ENCODE results near the gene SLFN14. TPM values are rescaled to one million over a fixed set of nuclear protein-coding genes. Genes with fewer than 3 reads are reported as not detected.

The SLFN14 gene
- total RNA-seq, result not detected in 2 replicates

DNA sequence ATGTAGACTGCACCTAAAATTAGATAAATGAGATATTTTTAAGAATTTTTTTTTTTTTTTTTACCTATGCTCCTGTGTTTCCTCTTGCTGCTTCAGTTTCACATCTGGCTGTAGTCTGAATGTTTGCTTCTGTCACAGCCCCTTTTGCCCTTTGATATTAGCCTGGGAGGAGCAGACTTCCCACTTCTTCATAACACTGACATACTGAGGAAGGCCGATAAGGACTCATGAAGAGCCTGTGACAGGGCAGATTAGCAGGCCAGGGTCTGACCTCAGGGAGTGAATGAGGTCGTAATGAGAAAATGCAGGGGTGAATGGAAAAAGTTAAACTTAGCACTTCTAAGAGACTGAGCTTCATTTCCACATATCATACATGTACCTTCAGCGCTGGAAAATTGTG, at the start of gene SLFN14:
Gene SLFN14, minus strand, starts transcription at position 117 of the 400 bp plus-strand sequence. CDS start 2,757 bp downstream, outside the sequence.

DNA sequence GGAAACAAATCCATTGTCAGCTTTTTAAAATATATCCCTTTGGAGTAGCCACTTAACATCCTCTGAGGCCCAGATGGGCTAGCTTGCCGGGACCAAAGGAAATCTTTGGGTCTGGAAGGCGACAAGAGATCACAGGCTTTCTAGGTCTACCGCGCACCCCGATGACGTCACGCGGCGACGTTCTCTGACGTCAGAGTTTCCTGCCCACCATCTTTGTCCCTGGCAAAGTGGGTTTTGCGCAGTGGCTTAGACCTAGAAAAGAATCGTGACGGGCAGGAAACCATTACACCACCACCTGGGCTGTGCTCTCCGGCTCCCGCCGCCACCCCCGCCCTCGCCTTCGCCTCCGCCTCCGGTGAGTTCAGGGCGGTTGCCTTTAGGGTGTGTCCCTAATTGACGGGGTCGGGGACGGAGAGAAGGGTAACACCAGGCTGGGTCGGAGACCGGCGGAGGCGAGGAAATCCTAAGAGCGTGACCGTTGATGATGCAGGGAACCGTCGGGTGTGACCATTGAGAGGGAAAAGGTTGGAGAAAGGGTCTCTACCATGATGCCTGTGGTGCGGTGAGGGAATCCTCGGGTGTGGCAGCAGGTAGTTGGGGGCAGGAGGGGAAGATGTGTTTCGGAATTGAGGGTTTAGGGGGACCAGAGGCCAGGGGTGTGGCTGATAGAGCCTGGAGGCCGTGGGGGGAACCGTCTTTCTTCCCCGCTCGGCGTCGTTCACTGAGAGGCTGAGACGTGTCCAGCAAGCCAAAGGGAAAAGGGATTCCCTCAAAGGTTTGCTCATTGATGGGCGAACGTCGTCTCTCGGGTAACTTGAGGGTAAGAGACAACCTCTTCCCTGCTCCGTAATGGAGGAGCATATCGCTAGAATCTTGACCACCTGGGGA, 26.7 kb upstream of the SLFN14 start, which contains the start of gene AP2B1:
Gene AP2B1, plus strand, starts transcription at position 249 of the 888 bp plus-strand sequence. CDS start 6,709 bp downstream, outside the sequence.

DNA sequence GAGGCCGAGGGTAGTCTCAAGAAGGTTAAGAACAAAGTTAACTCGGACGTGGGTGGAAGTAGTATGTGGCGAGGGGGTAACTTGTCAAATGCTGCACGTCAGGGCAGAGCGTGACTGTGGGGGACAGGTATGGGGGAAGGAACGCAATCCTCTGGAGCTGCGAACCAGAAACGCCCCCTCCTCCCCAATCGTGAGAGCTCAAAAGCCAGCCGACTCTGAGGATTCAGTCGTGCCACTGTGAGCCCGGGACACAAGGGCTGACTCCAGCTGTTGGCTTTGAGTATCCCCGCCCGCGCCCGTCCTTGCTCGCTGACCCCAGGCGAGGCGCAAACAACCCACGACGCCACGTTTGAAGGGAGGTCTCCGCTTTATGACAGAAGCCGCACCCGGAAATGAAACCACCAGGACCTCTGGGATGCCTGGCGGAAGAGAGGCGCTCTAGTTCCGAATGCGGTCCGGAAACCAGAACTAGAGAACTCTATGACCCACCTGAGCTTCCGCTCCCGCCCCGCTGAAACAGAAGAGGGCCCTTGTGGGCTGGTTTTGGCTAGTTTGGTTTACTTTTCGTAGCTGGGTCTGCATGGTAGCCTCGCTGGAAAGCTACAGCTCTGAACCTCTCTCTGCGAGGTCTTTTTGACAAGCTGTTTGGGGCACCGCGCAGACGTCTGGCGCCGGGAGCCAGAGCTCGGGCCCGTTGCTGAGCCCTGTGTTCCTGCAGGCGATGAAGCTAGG, 17.7 kb upstream of the SLFN14 start, which contains the start of gene PEX12:
Gene PEX12, minus strand, starts transcription at position 375 of the 732 bp plus-strand sequence. CDS start 550 bp downstream, outside the sequence.

GRCh38 chr17:35537601-35538141, 22.9 kb downstream of the SLFN14 start, which contains the start of gene SLFN12L:
SLFN12L (minus strand) TSS chr17:35537678; CDS start chr17:35522364, 15,314 bp downstream.

Other genes with a start within 250 kb of the SLFN14 start
- gene SLFN11, start 187.2 kb downstream of the SLFN14 start, total RNA-seq, result 40.2 and 46.7 TPM in 2 replicates
- 14.7 and 20.2 TPM in 2 replicates for gene SLFN12, start 128.3 kb downstream of the SLFN14 start, total RNA-seq
- 2.0 and 2.4 TPM in 2 replicates for gene SLFN13, start 112.1 kb downstream of the SLFN14 start, total RNA-seq
- 0.05 and 0.37 TPM in 2 replicates for gene SLFN12L, start 23.1 kb downstream of the SLFN14 start, total RNA-seq
- gene PEX12, start 17.8 kb upstream of the SLFN14 start, total RNA-seq, result 7.6 TPM in 2 replicates
- 80.6 and 81.1 TPM in 2 replicates for gene AP2B1, start 26.5 kb upstream of the SLFN14 start, total RNA-seq
- gene RASL10B, start 170.8 kb upstream of the SLFN14 start, total RNA-seq, result 2.4 and 2.6 TPM in 2 replicates
- 0.44 TPM in 1 of 2 replicates, not detected in the other for gene GAS2L2, start 192.4 kb upstream of the SLFN14 start, total RNA-seq
- not detected in 2 replicates for gene C17orf50, start 200.1 kb upstream of the SLFN14 start, total RNA-seq
- gene MMP28, start 234.8 kb upstream of the SLFN14 start, total RNA-seq, result 0.68 and 1.7 TPM in 2 replicates
- gene TAF15, start 248.7 kb upstream of the SLFN14 start, total RNA-seq, result 26.6 and 28.9 TPM in 2 replicates

Measured in cardiac ventricle fibroblast (primary cell).